Pancreas (tissue), 10 donors: ENCODE results near the gene IQGAP3. TPM values are rescaled to one million over a fixed set of nuclear protein-coding genes. Genes with fewer than 3 reads are reported as not detected.
A peak's percentile ranks its signal among the peaks of the same experiment; 100 is the strongest.

Experiments
- ATAC-seq, 4 donors: fragments of 200-7000 bp; cut with Tn5 transposase; one replicate each; pipeline versions ENCODE4 v1.8.0 to v1.9.1; 2020; ENCODE audit warnings: mild to moderate bottlenecking in 4 of 4, moderate library complexity in 4 of 4
- DNase-seq, 6 donors: peaks; one replicate each; pipeline ENCODE4 v3.0.0-alpha.2; 2020
- FAIRE-seq: peaks from 2 replicates; lab custom pipeline; 2012; peaks lifted over from hg19 to GRCh38; lab: Jason Lieb, UNC
- H3K27ac ChIP-seq, 4 donors: fragments of 200-600 bp; sonication (generic); 1 replicate in 3 of 4; 2 replicates in 1 of 4; pipeline versions ENCODE4 v1.5.0 to v1.8.0; 2020
- H3K27me3 ChIP-seq, 4 donors: fragments of 200-600 bp; one replicate each; pipeline ENCODE4 v1.8.0; 2021
- H3K36me3 ChIP-seq, 3 donors: fragments of 200-600 bp; sonication (generic) in 1 of 3; one replicate each; pipeline versions ENCODE4 v1.5.0 to v1.8.0; 2020 to 2021
- H3K4me1 ChIP-seq, 3 donors: fragments of 200-600 bp; one replicate each; pipeline ENCODE4 v1.8.0; 2021
- H3K4me3 ChIP-seq, 4 donors: fragments of 200-600 bp; sonication (generic) in 2 of 4; one replicate each; pipeline versions ENCODE4 v1.5.0 to v1.8.0; 2020 to 2021
- H3K9me3 ChIP-seq, 4 donors: fragments of 200-600 bp; one replicate each; pipeline ENCODE4 v1.8.0; 2021
- CTCF ChIP-seq, 4 donors: fragments of 200-600 bp; sonication (generic) in 3 of 4; IDR thresholded peaks; one replicate each; pipeline versions ENCODE4 v1.5.0 to v1.8.0; 2021; ENCODE audit warnings: antibody characterized with exemption in 4 of 4
- WGBS, 2 donors: extraction: QIAGEN DNeasy Blood & Tissue Kit; methylation state at CpG; one replicate each; pipeline ENCODE4 v1.1.7; 2013; 5-methylcytosine and 5-hydroxymethylcytosine counted together
- intact Hi-C, 3 donors: fragments of 100-400 bp; cut with DNase I; formaldehyde crosslinking; loops; one replicate each; pipeline versions ENCODE4 v1.11.1 to v1.14.2; 2022
- polyA plus RNA-seq, 2 donors: library from polyadenylated mRNA; stranded (reverse); fragments of 200-250 nt; gene quantifications; one replicate each; pipeline ENCODE4 v1.2.3, GENCODE V29; 2013
- total RNA-seq, 6 donors: library from RNA; stranded (reverse); fragmentation: NEBNext Ultra II Directional in 4 of 6; extraction: Animal tissue kit (Norgen Biotek cat#: 25700) in 4 of 6; gene quantifications; one replicate each; pipeline versions ENCODE4 v1.2.1 to v1.2.4, GENCODE V29; 2021 to 2023
- donor health status: healthy with polysubstance abuse.
- donor health status: DM: no; HTN: no; CAD: no; lungs with moderate emphysema.
- donor health status: DM: no; HTN: no; CAD: no.
- donor health status: control.
- donor health status: control.
- donor health status: Bipolar disorder and iron deficiency.
- donor health status: DM: yes; HTN: yes; CAD: no.
- donor health status: DM: no; HTN: no; CAD: no.
- donor health status: DM: no; HTN: no; CAD: no.
- donor health status: DM: yes; HTN: yes; CAD: no.

The IQGAP3 gene
- total and polyA plus RNA-seq, 8 donors, result 0.02 to 0.90 (median 0.23) TPM; not detected in 1

- no peak overlapping the region for H3K27ac ChIP-seq
- no peaks in the 10 kb centered on the region for H3K36me3 ChIP-seq
- TF ChIP-seq CTCF (IDR thresholded peaks at IDR 0.05), result no peak
- intact Hi-C loops, result no loop called here
- no peak overlapping the region for H3K4me3 ChIP-seq
- DNase-seq (peak in 1 of 6 donors; percentile 43), FAIRE-seq (no peak), ATAC-seq (no peak)
- peaks cover 34 to 46% (median 40%) of the 10 kb centered on the region in 3 donors for H3K4me1 ChIP-seq
- H3K9me3 ChIP-seq, result no peaks in the 10 kb centered on the region
- 59% methylated on average over 4 of the region's 4 CpGs for WGBS, 2 donors
- no peaks in the 10 kb centered on the region for H3K27me3 ChIP-seq
Observed at GRCh38 chr1:156487862-156488261, 84.5 kb downstream of the IQGAP3 start.

GRCh38 chr1:156486421-156487344, 85.7 kb downstream of the IQGAP3 start:
- Histone ChIP-seq H3K9me3 (no peaks in the 10 kb centered on the region), H3K27ac (no peak overlapping the region), H3K36me3 (peaks cover 0 to 10% (median 7%) of the 10 kb centered on the region in 3 donors), H3K27me3 (no peaks in the 10 kb centered on the region), H3K4me3 (no peak overlapping the region), H3K4me1 (peaks cover 29 to 34% (median 30%) of the 10 kb centered on the region in 3 donors)
- intact Hi-C loops, result no loop called here
- 87 to 90% methylated on average over 7 of the region's 7 CpGs for WGBS, 2 donors
- no peak for ATAC-seq
- DNase-seq, result no peak
- no peak for TF ChIP-seq CTCF (IDR thresholded peaks at IDR 0.05)
- FAIRE-seq, result no peak

- TF ChIP-seq CTCF (IDR thresholded peaks at IDR 0.05), result no peak
- FAIRE-seq (no peak), ATAC-seq (no peak), DNase-seq (peak in 1 of 6 donors; percentile 30)
- Histone ChIP-seq H3K9me3 (no peaks in the 10 kb centered on the region), H3K4me3 (no peak overlapping the region), H3K27me3 (no peaks in the 10 kb centered on the region), H3K27ac (no peak overlapping the region), H3K36me3 (peaks cover 0 to 16% (median 14%) of the 10 kb centered on the region in 3 donors), H3K4me1 (peaks cover 22 to 27% (median 24%) of the 10 kb centered on the region in 3 donors)
- WGBS, 2 donors, result 87 to 91% methylated on average over 3 of the region's 3 CpGs
- intact Hi-C loops, result no loop called here
Observed at GRCh38 chr1:156485984-156486383, 86.4 kb downstream of the IQGAP3 start.

- intact Hi-C loops, result no loop called here
Observed at GRCh38 chr1:156484480-156485058, 87.8 kb downstream of the IQGAP3 start.

More at GRCh38 chr1:156484480-156485058, 87.8 kb downstream of the IQGAP3 start:
- Histone ChIP-seq H3K4me1 (peaks cover 7 to 13% (median 10%) of the 10 kb centered on the region in 3 donors), H3K27ac (no peak overlapping the region), H3K36me3 (peaks cover 0 to 30% (median 20%) of the 10 kb centered on the region in 3 donors), H3K9me3 (no peaks in the 10 kb centered on the region), H3K27me3 (no peaks in the 10 kb centered on the region), H3K4me3 (no peak overlapping the region)
- 88 to 92% methylated on average over 6 of the region's 6 CpGs for WGBS, 2 donors
- DNase-seq, result peak in 1 of 6 donors; percentile 19
- TF ChIP-seq CTCF (IDR thresholded peaks at IDR 0.05), result no peak
- ATAC-seq, result no peak
- FAIRE-seq, result no peak
